Mesothelial cell of epicardium (in vitro differentiated cells): ENCODE results near the gene KLK10. TPM values are rescaled to one million over a fixed set of nuclear protein-coding genes. Genes with fewer than 3 reads are reported as not detected.

ENCODE experiments used
- DNase-seq, 2 experiments: peaks; one replicate each; pipeline ENCODE4 v3.0.0; 2021; ENCODE audit warnings: low spot score in 2 of 2; ENCODE audit not compliant: unreplicated experiment in 2 of 2
- H3K27ac Mint-ChIP-seq: 2 replicates; pipeline ENCODE4 v1.8.0; 2021; ENCODE audit warnings: mixed read lengths
- H3K27me3 Mint-ChIP-seq: 2 replicates; pipeline ENCODE4 v1.8.0; 2021; ENCODE audit warnings: low read depth, mixed read lengths
- H3K36me3 Mint-ChIP-seq: 2 replicates; pipeline ENCODE4 v1.8.0; 2021; ENCODE audit warnings: mixed read lengths
- H3K4me1 Mint-ChIP-seq: 2 replicates; pipeline ENCODE4 v1.8.0; 2021; ENCODE audit warnings: mixed read lengths
- H3K4me3 Mint-ChIP-seq: 2 replicates; pipeline ENCODE4 v1.8.0; 2021; ENCODE audit warnings: mild to moderate bottlenecking, moderate library complexity, mixed read lengths
- H3K9me3 Mint-ChIP-seq: 2 replicates; pipeline ENCODE4 v1.8.0; 2021; ENCODE audit warnings: mixed read lengths
- total RNA-seq: library from RNA; stranded (reverse); gene quantifications from 3 replicates; pipeline ENCODE4 v1.2.1, GENCODE V29; 2021
- TF ChIP-seq, protein P1 (sequence below): fragments of 200-600 bp; sonication (generic); IDR thresholded peaks from one replicate; pipeline ENCODE4 v1.5.0; 2021; ENCODE audit warnings: antibody characterized with exemption; ENCODE audit not compliant: unreplicated experiment

KLK10 gene
- total RNA-seq, 1 donor from 2014 or later, result 2.1 TPM

DNA sequence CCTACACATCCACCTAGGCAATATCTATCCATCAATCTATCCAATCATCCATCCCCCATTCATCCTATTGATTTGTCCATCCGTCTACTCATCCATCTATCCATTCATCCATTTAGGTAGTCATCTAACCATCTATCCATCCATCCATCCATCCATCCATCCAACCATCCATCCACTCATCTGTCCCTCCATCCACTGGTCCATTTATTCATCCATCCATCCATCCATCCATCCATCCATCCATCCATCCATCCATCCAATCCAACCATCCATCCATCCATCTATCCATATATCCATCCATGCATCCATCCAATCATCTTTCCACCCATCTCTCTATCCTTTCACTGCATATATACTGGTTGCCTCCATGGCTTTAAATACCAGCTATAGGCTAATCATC is 41.5 kb upstream of the KLK10 start:
- Mint-ChIP-seq H3K36me3 (no peaks in the 10 kb centered on the region), H3K27me3 (peaks cover 37% of the 10 kb centered on the region), H3K27ac (no peak overlapping the region), H3K4me1 (peaks cover 3% of the 10 kb centered on the region), H3K9me3 (peaks cover 6% of the 10 kb centered on the region), H3K4me3 (no peak overlapping the region)
- DNase-seq, result no peak
- TF ChIP-seq, protein P1, sequence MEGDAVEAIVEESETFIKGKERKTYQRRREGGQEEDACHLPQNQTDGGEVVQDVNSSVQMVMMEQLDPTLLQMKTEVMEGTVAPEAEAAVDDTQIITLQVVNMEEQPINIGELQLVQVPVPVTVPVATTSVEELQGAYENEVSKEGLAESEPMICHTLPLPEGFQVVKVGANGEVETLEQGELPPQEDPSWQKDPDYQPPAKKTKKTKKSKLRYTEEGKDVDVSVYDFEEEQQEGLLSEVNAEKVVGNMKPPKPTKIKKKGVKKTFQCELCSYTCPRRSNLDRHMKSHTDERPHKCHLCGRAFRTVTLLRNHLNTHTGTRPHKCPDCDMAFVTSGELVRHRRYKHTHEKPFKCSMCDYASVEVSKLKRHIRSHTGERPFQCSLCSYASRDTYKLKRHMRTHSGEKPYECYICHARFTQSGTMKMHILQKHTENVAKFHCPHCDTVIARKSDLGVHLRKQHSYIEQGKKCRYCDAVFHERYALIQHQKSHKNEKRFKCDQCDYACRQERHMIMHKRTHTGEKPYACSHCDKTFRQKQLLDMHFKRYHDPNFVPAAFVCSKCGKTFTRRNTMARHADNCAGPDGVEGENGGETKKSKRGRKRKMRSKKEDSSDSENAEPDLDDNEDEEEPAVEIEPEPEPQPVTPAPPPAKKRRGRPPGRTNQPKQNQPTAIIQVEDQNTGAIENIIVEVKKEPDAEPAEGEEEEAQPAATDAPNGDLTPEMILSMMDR, result no peak

DNA sequence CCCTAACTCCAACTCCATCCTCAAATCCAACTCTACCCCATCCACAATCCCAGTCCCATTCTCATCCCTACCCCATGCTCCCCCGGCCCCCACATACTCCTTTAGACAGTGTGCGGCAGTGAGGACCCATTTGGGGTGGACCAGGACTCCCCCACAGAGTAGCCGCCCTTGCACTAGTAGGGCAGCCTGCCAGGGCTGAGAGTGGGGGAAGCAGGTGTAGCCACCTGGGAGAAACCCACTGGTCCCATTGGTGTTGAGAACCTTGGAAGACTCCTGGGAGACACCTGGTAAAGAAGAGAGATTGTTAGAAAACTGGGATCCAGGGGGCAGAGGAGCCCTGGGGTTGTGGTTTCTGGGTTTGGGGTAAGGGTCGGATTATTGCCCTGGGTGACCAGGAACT is 40.8 kb upstream of the KLK10 start:
- DNase-seq, result no peak
- Mint-ChIP-seq H3K27me3 (peaks cover 39% of the 10 kb centered on the region), H3K9me3 (peaks cover 6% of the 10 kb centered on the region)

DNA sequence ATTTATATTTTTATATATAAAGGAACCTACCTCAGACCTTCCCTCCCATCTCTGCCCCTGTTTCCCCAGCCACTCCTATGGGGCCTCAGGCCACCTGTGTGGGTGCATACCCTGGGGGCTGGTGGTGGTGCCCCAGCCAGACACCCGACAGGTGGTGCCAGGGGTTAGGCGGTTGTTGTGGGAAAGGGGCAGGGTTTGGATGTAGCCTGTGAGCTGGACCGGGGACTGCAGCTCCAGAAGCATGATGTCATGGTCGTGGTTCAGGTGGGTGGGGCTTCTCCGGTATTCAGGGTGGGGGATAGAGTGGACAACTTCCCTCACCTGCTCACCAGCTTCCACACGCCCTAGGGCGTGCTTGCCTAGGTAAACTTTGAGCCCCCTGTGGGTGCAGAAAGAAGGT is 40.2 kb upstream of the KLK10 start:
- Mint-ChIP-seq H3K9me3 (peaks cover 6% of the 10 kb centered on the region), H3K4me1 (no peaks in the 10 kb centered on the region), H3K27ac (no peak overlapping the region), H3K36me3 (no peaks in the 10 kb centered on the region), H3K27me3 (peaks cover 42% of the 10 kb centered on the region), H3K4me3 (no peak overlapping the region)
- DNase-seq, result no peak
- TF ChIP-seq, protein P1, result no peak

More for the DNA sequence above, 40.8 kb upstream of the KLK10 start:
- Mint-ChIP-seq H3K27ac (no peak overlapping the region), H3K4me3 (no peak overlapping the region), H3K36me3 (no peaks in the 10 kb centered on the region), H3K4me1 (peaks cover 2% of the 10 kb centered on the region)
- TF ChIP-seq, protein P1, result no peak

DNA sequence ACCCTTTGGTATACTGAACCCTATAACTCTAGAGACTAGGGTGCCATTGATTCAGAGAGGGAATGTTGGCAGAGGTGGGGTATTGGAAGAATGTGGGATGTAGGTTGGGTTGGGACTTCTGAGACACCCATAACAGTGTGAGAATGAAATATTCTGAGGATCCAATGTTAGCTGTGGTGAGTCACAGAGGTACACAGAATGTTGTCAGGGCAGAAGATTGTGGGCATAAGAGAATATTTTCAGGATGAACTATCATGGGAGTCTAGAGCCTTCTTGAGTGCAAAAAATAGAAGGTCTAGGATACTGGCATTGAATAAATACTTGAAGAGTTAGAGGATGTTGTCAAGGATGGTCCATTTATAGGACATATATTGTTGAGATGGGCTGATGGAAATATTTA is 36.4 kb upstream of the KLK10 start:
- H3K27ac Mint-ChIP-seq, result no peak overlapping the region
- TF ChIP-seq, protein P1, result no peak
- H3K4me3 Mint-ChIP-seq, result no peak overlapping the region
- H3K4me1 Mint-ChIP-seq, result no peaks in the 10 kb centered on the region
- peaks cover 53% of the 10 kb centered on the region for H3K27me3 Mint-ChIP-seq
- no peak for DNase-seq
- no peaks in the 10 kb centered on the region for H3K9me3 Mint-ChIP-seq
- H3K36me3 Mint-ChIP-seq, result no peaks in the 10 kb centered on the region

DNA sequence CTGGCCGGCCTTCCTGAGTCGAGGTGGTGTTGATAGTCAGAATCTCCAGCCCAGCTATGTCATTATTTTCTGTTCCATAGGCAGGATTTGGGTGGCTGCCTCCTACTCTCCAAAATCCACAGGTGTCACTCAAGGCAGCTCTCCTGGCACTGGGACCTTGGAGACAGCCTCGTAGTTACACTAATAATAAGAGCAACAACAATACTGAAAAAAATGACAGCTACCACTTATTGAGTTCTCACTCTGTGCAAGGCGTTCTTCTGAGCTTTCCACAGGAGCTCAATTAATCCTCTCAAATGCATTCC is 27.5 kb upstream of the KLK10 start:
- peaks cover 25% of the 10 kb centered on the region for H3K27me3 Mint-ChIP-seq
- H3K9me3 Mint-ChIP-seq, result peaks cover 3% of the 10 kb centered on the region
- H3K27ac Mint-ChIP-seq, result no peak overlapping the region
- no peaks in the 10 kb centered on the region for H3K4me1 Mint-ChIP-seq
- DNase-seq, result no peak
- H3K36me3 Mint-ChIP-seq, result no peaks in the 10 kb centered on the region
- TF ChIP-seq, protein P1, result no peak
- no peak overlapping the region for H3K4me3 Mint-ChIP-seq

DNA sequence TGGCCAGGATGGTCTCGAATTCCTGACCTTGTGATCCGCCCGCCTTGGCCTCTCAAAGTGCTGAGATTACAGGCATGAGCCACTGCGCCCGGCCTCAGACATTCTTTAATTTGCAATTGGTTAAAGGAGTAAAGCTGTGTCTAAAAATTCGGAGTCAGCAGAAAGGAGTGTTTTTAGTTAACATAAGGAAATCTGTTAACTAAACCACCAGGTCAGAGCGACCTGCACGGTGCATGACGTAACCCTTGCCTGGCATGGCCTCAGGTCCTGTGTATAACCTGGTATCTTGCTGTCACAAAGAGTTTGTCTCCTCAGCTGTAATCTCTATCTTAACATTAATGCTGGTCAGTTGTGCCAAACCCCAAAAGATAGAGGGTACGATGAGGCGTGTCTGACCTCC is 24.8 kb upstream of the KLK10 start:
- H3K27ac Mint-ChIP-seq, result no peak overlapping the region
- H3K36me3 Mint-ChIP-seq, result no peaks in the 10 kb centered on the region

More for the DNA sequence above, 24.8 kb upstream of the KLK10 start:
- DNase-seq, result no peak
- Mint-ChIP-seq H3K4me1 (no peaks in the 10 kb centered on the region), H3K9me3 (no peaks in the 10 kb centered on the region), H3K27me3 (peaks cover 22% of the 10 kb centered on the region), H3K4me3 (no peak overlapping the region)
- TF ChIP-seq, protein P1, result no peak
